ENCODE results near the gene PLXND1.

The PLXND1 gene

DNA sequence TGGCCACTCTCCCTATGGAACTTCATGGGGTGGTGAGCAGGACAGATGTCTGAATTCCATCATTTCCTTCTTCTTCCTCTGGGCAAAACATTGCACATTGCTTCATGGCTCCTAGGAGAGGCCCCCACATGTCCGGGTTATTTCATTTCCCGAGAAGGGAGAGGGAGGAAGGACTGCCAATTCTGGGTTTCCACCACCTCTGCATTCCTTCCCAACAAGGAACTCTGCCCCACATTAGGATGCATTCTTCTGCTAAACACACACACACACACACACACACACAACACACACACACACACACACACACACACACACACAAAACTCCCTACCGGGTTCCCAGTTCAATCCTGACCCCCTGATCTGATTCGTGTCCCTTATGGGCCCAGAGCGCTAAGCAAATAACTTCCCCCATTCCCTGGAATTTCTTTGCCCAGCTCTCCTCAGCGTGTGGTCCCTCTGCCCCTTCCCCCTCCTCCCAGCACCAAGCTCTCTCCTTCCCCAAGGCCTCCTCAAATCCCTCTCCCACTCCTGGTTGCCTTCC lies 76.2 kb downstream of the PLXND1 start:
- no peak overlapping the region for H3K4me3 Mint-ChIP-seq
- no peak overlapping the region for H3K27ac Mint-ChIP-seq

GRCh38 chr3:129529436-129530210 lies 76.9 kb downstream of the PLXND1 start:
- Mint-ChIP-seq H3K27me3 (no peaks in the 10 kb centered on the region), H3K4me3 (no peak overlapping the region), H3K4me1 (no peaks in the 10 kb centered on the region), H3K9me3 (no peaks in the 10 kb centered on the region), H3K36me3 (no peaks in the 10 kb centered on the region), H3K27ac (no peak overlapping the region)

More for the DNA sequence above, 76.2 kb downstream of the PLXND1 start:
- H3K9me3 Mint-ChIP-seq = no peaks in the 10 kb centered on the region
- H3K36me3 Mint-ChIP-seq = no peaks in the 10 kb centered on the region
- no peaks in the 10 kb centered on the region for H3K4me1 Mint-ChIP-seq
- no peaks in the 10 kb centered on the region for H3K27me3 Mint-ChIP-seq

DNA sequence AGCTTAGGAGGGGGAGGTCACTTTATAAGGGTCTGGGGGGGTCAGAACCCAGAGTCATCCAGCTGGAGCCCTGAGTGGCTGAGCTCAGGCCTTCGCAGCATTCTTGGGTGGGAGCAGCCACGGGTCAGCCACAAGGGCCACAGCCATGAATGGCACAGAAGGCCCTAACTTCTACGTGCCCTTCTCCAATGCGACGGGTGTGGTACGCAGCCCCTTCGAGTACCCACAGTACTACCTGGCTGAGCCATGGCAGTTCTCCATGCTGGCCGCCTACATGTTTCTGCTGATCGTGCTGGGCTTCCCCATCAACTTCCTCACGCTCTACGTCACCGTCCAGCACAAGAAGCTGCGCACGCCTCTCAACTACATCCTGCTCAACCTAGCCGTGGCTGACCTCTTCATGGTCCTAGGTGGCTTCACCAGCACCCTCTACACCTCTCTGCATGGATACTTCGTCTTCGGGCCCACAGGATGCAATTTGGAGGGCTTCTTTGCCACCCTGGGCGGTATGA lies 77.8 kb downstream of the PLXND1 start, which contains the start of gene RHO:
Gene RHO, plus strand, starts transcription at position 51 of the 512 bp plus-strand sequence. Its CDS starts 95 bp downstream, at position 146.
- no peaks in the 10 kb centered on the region for H3K4me1 Mint-ChIP-seq

DNA sequence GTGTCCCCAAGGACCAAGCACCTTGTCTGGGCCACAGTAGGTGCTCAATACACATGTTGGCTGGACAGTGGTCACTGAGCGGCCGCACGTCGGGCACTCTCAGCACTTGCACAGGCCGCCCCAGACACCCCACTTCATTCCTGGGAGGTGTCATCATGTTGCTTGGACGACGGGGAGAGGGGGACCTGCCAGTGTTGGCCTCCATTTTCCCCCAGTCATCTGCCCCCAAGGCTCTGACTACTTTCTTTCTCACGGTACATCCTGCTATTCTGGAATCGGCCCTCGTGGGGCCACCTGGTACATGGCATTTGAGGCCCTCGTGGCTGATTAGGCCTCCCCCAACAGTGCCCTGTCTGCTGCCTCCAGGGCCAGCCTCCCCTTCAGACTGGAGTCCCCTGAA lies 79.2 kb downstream of the PLXND1 start:
- H3K36me3 Mint-ChIP-seq = no peaks in the 10 kb centered on the region
- H3K27me3 Mint-ChIP-seq = no peaks in the 10 kb centered on the region
- no peak overlapping the region for H3K4me3 Mint-ChIP-seq
- no peaks in the 10 kb centered on the region for H3K4me1 Mint-ChIP-seq
- no peaks in the 10 kb centered on the region for H3K9me3 Mint-ChIP-seq
- H3K27ac Mint-ChIP-seq = no peak overlapping the region

More for the DNA sequence above, 77.8 kb downstream of the PLXND1 start, which contains the start of gene RHO:
- Mint-ChIP-seq H3K27ac (no peak within 1 kb of the TSS), H3K27me3 (no peaks in the 10 kb centered on the region), H3K36me3 (no peaks in the 10 kb centered on the region), H3K4me3 (no peak within 1 kb of the TSS), H3K9me3 (no peaks in the 10 kb centered on the region)

DNA sequence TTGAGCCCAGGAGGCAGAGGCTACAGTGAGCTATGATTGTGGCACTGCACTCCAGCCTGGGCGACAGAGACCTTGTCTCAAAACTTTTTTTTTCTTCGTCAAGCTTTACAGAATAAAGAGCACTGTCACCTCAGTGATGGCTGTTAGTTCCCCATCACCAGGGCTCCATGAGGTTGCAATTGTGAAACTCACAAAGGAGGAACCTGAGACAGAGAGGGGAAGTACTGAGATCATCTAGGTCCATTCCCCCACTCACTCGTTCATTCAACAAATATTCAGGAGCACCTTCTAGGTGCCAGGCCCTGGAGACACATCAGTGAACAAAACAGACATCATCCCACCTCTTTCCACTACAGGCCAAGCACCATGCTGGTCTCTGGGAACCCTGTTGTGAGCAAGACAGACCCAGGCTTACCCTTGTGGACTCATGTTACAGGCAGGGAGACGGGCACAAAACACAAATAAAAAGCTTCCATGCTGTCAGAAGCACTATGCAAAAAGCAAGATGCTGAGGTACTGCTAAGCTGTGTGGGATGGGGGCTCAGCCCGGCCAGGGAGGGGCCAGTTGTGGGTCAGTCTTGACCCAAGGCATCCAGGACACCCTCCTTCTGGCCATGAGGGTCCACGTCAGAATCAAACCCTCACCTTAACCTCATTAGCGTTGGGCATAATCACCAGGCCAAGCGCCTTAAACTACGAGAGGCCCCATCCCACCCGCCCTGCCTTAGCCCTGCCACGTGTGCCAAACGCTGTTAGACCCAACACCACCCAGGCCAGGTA lies 80.2 kb downstream of the PLXND1 start:
- no peaks in the 10 kb centered on the region for H3K36me3 Mint-ChIP-seq
- H3K4me1 Mint-ChIP-seq = no peaks in the 10 kb centered on the region
- no peaks in the 10 kb centered on the region for H3K9me3 Mint-ChIP-seq
- H3K27me3 Mint-ChIP-seq = no peaks in the 10 kb centered on the region
- no peak overlapping the region for H3K27ac Mint-ChIP-seq
- H3K4me3 Mint-ChIP-seq = no peak overlapping the region

GRCh38 chr3:129525341-129525968 lies 81.0 kb downstream of the PLXND1 start:
- Mint-ChIP-seq H3K27me3 (no peaks in the 10 kb centered on the region), H3K4me1 (no peaks in the 10 kb centered on the region), H3K27ac (no peak overlapping the region), H3K36me3 (no peaks in the 10 kb centered on the region), H3K4me3 (no peak overlapping the region), H3K9me3 (no peaks in the 10 kb centered on the region)

- no peaks in the 10 kb centered on the region for H3K9me3 Mint-ChIP-seq
Observed at GRCh38 chr3:129524081-129524480, 82.4 kb downstream of the PLXND1 start.

GRCh38 chr3:129522953-129523352 lies 83.5 kb downstream of the PLXND1 start:
- Mint-ChIP-seq H3K4me1 (no peaks in the 10 kb centered on the region), H3K27me3 (no peaks in the 10 kb centered on the region), H3K27ac (no peak overlapping the region), H3K36me3 (no peaks in the 10 kb centered on the region), H3K4me3 (no peak overlapping the region), H3K9me3 (no peaks in the 10 kb centered on the region)

More at GRCh38 chr3:129524081-129524480, 82.4 kb downstream of the PLXND1 start:
- Mint-ChIP-seq H3K36me3 (no peaks in the 10 kb centered on the region), H3K27me3 (no peaks in the 10 kb centered on the region), H3K4me3 (no peak overlapping the region), H3K27ac (no peak overlapping the region), H3K4me1 (no peaks in the 10 kb centered on the region)

- Mint-ChIP-seq H3K27ac (no peak overlapping the region), H3K36me3 (peaks cover 4% of the 10 kb centered on the region), H3K9me3 (no peaks in the 10 kb centered on the region), H3K4me1 (no peaks in the 10 kb centered on the region), H3K27me3 (no peaks in the 10 kb centered on the region), H3K4me3 (no peak overlapping the region)
Observed at GRCh38 chr3:129521611-129522010, 84.9 kb downstream of the PLXND1 start.

GRCh38 chr3:129520960-129521359 lies 85.5 kb downstream of the PLXND1 start:
- no peak overlapping the region for H3K27ac Mint-ChIP-seq
- H3K36me3 Mint-ChIP-seq = peaks cover 4% of the 10 kb centered on the region
- no peaks in the 10 kb centered on the region for H3K4me1 Mint-ChIP-seq
- H3K4me3 Mint-ChIP-seq = no peak overlapping the region
- no peaks in the 10 kb centered on the region for H3K9me3 Mint-ChIP-seq
- no peaks in the 10 kb centered on the region for H3K27me3 Mint-ChIP-seq

DNA sequence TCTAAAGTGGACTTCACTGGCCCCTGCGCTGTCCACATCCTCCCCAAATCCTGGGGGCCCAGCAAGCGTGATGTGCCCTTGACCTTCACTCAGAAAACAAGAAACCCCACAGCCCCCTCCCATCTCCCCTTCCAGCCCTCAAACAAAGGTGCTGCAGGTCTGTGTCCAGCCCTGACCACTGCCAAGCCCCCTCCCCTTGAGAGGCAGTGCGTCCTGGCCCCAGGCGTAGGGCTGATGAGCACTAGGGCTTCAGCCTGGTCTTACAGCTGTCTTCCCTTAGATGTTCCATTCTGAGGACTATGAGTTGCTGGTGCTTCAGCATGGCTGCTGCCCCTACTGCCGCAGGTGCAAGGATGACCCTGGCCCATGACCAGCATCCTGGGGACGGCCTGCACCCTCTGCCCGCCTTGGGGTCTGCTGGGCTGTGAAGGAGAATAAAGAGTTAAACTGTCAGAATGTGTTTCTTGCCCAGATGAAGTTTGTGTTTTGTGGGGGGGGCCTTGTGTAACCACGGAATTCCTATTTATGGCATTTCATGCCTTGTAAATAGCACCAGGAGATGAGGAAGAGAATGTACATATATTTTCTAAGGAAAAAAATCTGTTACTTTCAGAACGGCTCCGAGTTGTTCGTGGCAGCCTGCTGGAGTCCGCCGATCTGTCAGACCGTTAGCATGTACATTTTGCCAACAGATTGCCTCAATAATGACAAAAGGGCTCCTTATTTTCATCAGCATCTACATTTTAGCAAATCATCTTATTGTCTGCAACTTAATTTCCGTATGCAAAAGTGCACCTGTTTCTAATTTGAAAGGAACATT lies 86.4 kb downstream of the PLXND1 start:
- H3K9me3 Mint-ChIP-seq = no peaks in the 10 kb centered on the region
- H3K27me3 Mint-ChIP-seq = no peaks in the 10 kb centered on the region
- H3K4me1 Mint-ChIP-seq = no peaks in the 10 kb centered on the region
- H3K27ac Mint-ChIP-seq = no peak overlapping the region
- H3K4me3 Mint-ChIP-seq = no peak overlapping the region
- peaks cover 4% of the 10 kb centered on the region for H3K36me3 Mint-ChIP-seq

GRCh38 chr3:129519449-129519848 lies 87.0 kb downstream of the PLXND1 start:
- no peak overlapping the region for H3K27ac Mint-ChIP-seq
- no peaks in the 10 kb centered on the region for H3K4me1 Mint-ChIP-seq
- peaks cover 4% of the 10 kb centered on the region for H3K36me3 Mint-ChIP-seq
- H3K9me3 Mint-ChIP-seq = no peaks in the 10 kb centered on the region
- H3K4me3 Mint-ChIP-seq = no peak overlapping the region
- no peaks in the 10 kb centered on the region for H3K27me3 Mint-ChIP-seq

- H3K27me3 Mint-ChIP-seq = no peaks in the 10 kb centered on the region
Observed at GRCh38 chr3:129518581-129518980, 87.9 kb downstream of the PLXND1 start.

DNA sequence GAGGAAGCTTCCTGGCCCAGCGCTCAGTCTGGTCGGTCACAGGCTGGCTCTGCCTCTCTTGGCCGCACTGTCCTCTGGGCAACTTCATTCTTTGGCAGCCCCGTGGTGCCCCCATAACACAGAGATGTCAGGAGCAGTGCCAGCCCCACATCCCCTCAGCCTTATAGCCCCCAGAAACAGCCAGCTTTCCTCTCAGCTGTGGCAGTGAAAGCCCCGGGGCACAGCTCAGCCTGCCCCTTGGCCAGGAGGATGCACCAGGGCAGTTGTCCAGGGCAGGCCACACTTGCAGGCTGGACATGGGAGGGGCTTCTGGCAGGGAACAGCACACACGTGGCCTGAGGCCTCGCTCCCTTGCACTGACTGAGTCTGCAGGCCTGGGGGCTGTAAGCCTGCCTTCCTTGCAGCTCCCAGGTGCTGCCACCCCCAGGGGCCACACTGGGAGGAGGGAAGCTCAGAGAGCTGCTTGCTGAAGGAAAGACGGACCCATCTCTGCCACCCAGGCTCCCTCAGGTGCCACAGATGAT lies 88.4 kb downstream of the PLXND1 start:
- H3K27ac Mint-ChIP-seq = no peak overlapping the region
- H3K27me3 Mint-ChIP-seq = no peaks in the 10 kb centered on the region
- peaks cover 4% of the 10 kb centered on the region for H3K36me3 Mint-ChIP-seq
- no peak overlapping the region for H3K4me3 Mint-ChIP-seq
- H3K9me3 Mint-ChIP-seq = no peaks in the 10 kb centered on the region
- H3K4me1 Mint-ChIP-seq = no peaks in the 10 kb centered on the region

More at GRCh38 chr3:129518581-129518980, 87.9 kb downstream of the PLXND1 start:
- H3K9me3 Mint-ChIP-seq = no peaks in the 10 kb centered on the region
- H3K27ac Mint-ChIP-seq = no peak overlapping the region
- no peak overlapping the region for H3K4me3 Mint-ChIP-seq
- peaks cover 4% of the 10 kb centered on the region for H3K36me3 Mint-ChIP-seq
- H3K4me1 Mint-ChIP-seq = no peaks in the 10 kb centered on the region

Measured in activated naive CD4-positive, alpha-beta T cell treated with anti-CD3 and anti-CD28 coated beads, Interleukin-2, amount 50 U/mL, for 24 hours (primary cell).